HUES48 (cell line): ENCODE data around the gene GRIK4.

Experiments used
- H3K27ac ChIP-seq: one replicate; pipeline ENCODE4 v1.7.0; 2013; ENCODE audit warnings: low read depth, low read length, inconsistent platforms
- H3K27me3 ChIP-seq: 2 replicates; pipeline ENCODE4 v1.6.1; 2013; ENCODE audit warnings: mild to moderate bottlenecking, low read length; ENCODE audit not compliant: control insufficient read depth, insufficient read depth
- H3K36me3 ChIP-seq: 2 replicates; pipeline ENCODE4 v1.6.1; 2013; ENCODE audit warnings: low read length; ENCODE audit not compliant: control insufficient read depth, insufficient read depth
- H3K4me1 ChIP-seq: 2 replicates; pipeline ENCODE4 v1.6.1; 2013; ENCODE audit warnings: mild to moderate bottlenecking, low read length; ENCODE audit not compliant: control insufficient read depth, insufficient read depth
- H3K4me3 ChIP-seq: 2 replicates; pipeline ENCODE4 v1.5.1; 2013; ENCODE audit warnings: mild to moderate bottlenecking, low read depth, low read length
- H3K9ac ChIP-seq: 2 replicates; pipeline ENCODE4 v1.6.1; 2013; ENCODE audit warnings: mild to moderate bottlenecking, low read depth, low read length, moderate library complexity
- H3K9me3 ChIP-seq: 2 replicates; pipeline ENCODE4 v1.6.1; 2013; ENCODE audit warnings: low read length; ENCODE audit not compliant: control insufficient read depth, insufficient read depth

The GRIK4 gene

GRCh38 chr11:120837696-120838095 is 326.1 kb downstream of the GRIK4 start:
- Histone ChIP-seq H3K36me3 (no peaks in the 10 kb centered on the region), H3K4me1 (no peaks in the 10 kb centered on the region)

GRCh38 chr11:120839201-120839600 is 327.7 kb downstream of the GRIK4 start:
- Histone ChIP-seq H3K9ac (no peak overlapping the region), H3K4me1 (no peaks in the 10 kb centered on the region), H3K36me3 (no peaks in the 10 kb centered on the region), H3K27me3 (no peaks in the 10 kb centered on the region), H3K4me3 (no peak overlapping the region), H3K9me3 (no peaks in the 10 kb centered on the region), H3K27ac (no peak overlapping the region)

More at GRCh38 chr11:120837696-120838095, 326.1 kb downstream of the GRIK4 start:
- Histone ChIP-seq H3K9me3 (no peaks in the 10 kb centered on the region), H3K27me3 (no peaks in the 10 kb centered on the region), H3K27ac (no peak overlapping the region), H3K9ac (no peak overlapping the region), H3K4me3 (no peak overlapping the region)

GRCh38 chr11:120839846-120840402 is 328.4 kb downstream of the GRIK4 start:
- Histone ChIP-seq H3K36me3 (no peaks in the 10 kb centered on the region), H3K27me3 (no peaks in the 10 kb centered on the region), H3K9me3 (no peaks in the 10 kb centered on the region), H3K9ac (no peak overlapping the region), H3K27ac (no peak overlapping the region), H3K4me3 (no peak overlapping the region), H3K4me1 (no peaks in the 10 kb centered on the region)

- Histone ChIP-seq H3K4me1 (no peaks in the 10 kb centered on the region), H3K9me3 (no peaks in the 10 kb centered on the region), H3K27ac (no peak overlapping the region), H3K9ac (no peak overlapping the region), H3K27me3 (no peaks in the 10 kb centered on the region), H3K36me3 (no peaks in the 10 kb centered on the region), H3K4me3 (no peak overlapping the region)
Measured at GRCh38 chr11:120840661-120841060, 329.1 kb downstream of the GRIK4 start.

- H3K36me3 ChIP-seq, result no peaks in the 10 kb centered on the region
Measured at GRCh38 chr11:120841074-120841473, 329.5 kb downstream of the GRIK4 start.

GRCh38 chr11:120842195-120842594 is 330.6 kb downstream of the GRIK4 start:
- H3K27me3 ChIP-seq, result no peaks in the 10 kb centered on the region
- no peak overlapping the region for H3K4me3 ChIP-seq
- no peaks in the 10 kb centered on the region for H3K36me3 ChIP-seq

More at GRCh38 chr11:120841074-120841473, 329.5 kb downstream of the GRIK4 start:
- Histone ChIP-seq H3K4me1 (no peaks in the 10 kb centered on the region), H3K9me3 (no peaks in the 10 kb centered on the region), H3K27ac (no peak overlapping the region), H3K27me3 (no peaks in the 10 kb centered on the region), H3K4me3 (no peak overlapping the region), H3K9ac (no peak overlapping the region)

GRCh38 chr11:120853435-120853834 is 341.9 kb downstream of the GRIK4 start:
- Histone ChIP-seq H3K9me3 (no peaks in the 10 kb centered on the region), H3K27me3 (no peaks in the 10 kb centered on the region), H3K36me3 (no peaks in the 10 kb centered on the region), H3K27ac (no peak overlapping the region), H3K9ac (no peak overlapping the region), H3K4me3 (no peak overlapping the region), H3K4me1 (no peaks in the 10 kb centered on the region)

More at GRCh38 chr11:120842195-120842594, 330.6 kb downstream of the GRIK4 start:
- no peaks in the 10 kb centered on the region for H3K4me1 ChIP-seq
- no peak overlapping the region for H3K9ac ChIP-seq
- H3K9me3 ChIP-seq, result no peaks in the 10 kb centered on the region
- no peak overlapping the region for H3K27ac ChIP-seq

GRCh38 chr11:120854988-120855387 is 343.4 kb downstream of the GRIK4 start:
- no peaks in the 10 kb centered on the region for H3K36me3 ChIP-seq
- no peak overlapping the region for H3K4me3 ChIP-seq
- no peaks in the 10 kb centered on the region for H3K4me1 ChIP-seq
- H3K27ac ChIP-seq, result no peak overlapping the region
- H3K27me3 ChIP-seq, result no peaks in the 10 kb centered on the region
- H3K9ac ChIP-seq, result no peak overlapping the region
- no peaks in the 10 kb centered on the region for H3K9me3 ChIP-seq

- Histone ChIP-seq H3K4me3 (no peak overlapping the region), H3K27ac (no peak overlapping the region), H3K9ac (no peak overlapping the region), H3K4me1 (no peaks in the 10 kb centered on the region), H3K27me3 (no peaks in the 10 kb centered on the region), H3K9me3 (no peaks in the 10 kb centered on the region), H3K36me3 (no peaks in the 10 kb centered on the region)
Measured at GRCh38 chr11:120857508-120857907, 346.0 kb downstream of the GRIK4 start.

GRCh38 chr11:120858740-120859139 is 347.2 kb downstream of the GRIK4 start:
- Histone ChIP-seq H3K27me3 (no peaks in the 10 kb centered on the region), H3K9me3 (no peaks in the 10 kb centered on the region), H3K36me3 (no peaks in the 10 kb centered on the region), H3K27ac (no peak overlapping the region), H3K4me3 (no peak overlapping the region), H3K9ac (no peak overlapping the region), H3K4me1 (no peaks in the 10 kb centered on the region)

- Histone ChIP-seq H3K9ac (no peak overlapping the region), H3K9me3 (no peaks in the 10 kb centered on the region), H3K27ac (no peak overlapping the region), H3K27me3 (no peaks in the 10 kb centered on the region), H3K4me1 (no peaks in the 10 kb centered on the region), H3K4me3 (no peak overlapping the region), H3K36me3 (no peaks in the 10 kb centered on the region)
Measured at GRCh38 chr11:120859552-120860295, 348.2 kb downstream of the GRIK4 start.
